CD4-positive, alpha-beta T cell (primary cell): ENCODE results near the gene ZNHIT1. TPM values are rescaled to one million over a fixed set of nuclear protein-coding genes. Genes with fewer than 3 reads are reported as not detected.

Source experiments
- ATAC-seq: fragments of 200-7000 bp; cut with Tn5 transposase; one replicate; pipeline ENCODE4 v1.10.0; 2022; ENCODE audit warnings: mild to moderate bottlenecking; ENCODE audit not compliant: poor library complexity
- CTCF ChIA-PET: fragments of 350-600 bp; sonication (Branson Sonifier 250); formaldehyde crosslinking; loops from one replicate; lab custom pipeline; 2021; ENCODE audit warnings: antibody characterized with exemption, inconsistent platforms; lab: Charles Lee
- POLR2A ChIA-PET: fragments of 350-600 bp; sonication (Branson Sonifier 250); formaldehyde crosslinking; loops from one replicate; lab custom pipeline; 2021; ENCODE audit warnings: antibody characterized with exemption, inconsistent platforms; lab: Charles Lee
- DNase-seq, 14 experiments: peaks; one replicate each; pipeline ENCODE4 v3.0.0-alpha.2; 2013 to 2020; ENCODE audit warnings: mixed read lengths in 2 of 14
- H3K27ac ChIP-seq, 2 donors: one replicate each; pipeline versions ENCODE4 v1.5.1 to v1.7.0; 2013; ENCODE audit warnings: low read length in 2 of 2, low read depth in 1 of 2, mild to moderate bottlenecking in 1 of 2
- H3K27me3 ChIP-seq, 2 experiments: 1 replicate in 1 of 2; 2 replicates in 1 of 2; pipeline versions ENCODE4 v1.6.1 to v1.7.0; 2013; ENCODE audit warnings: low read length in 2 of 2, control low read depth in 1 of 2, mild to moderate bottlenecking in 1 of 2, moderate library complexity in 1 of 2; ENCODE audit not compliant: insufficient read depth in 2 of 2, control insufficient read depth in 1 of 2
- H3K36me3 ChIP-seq: one replicate; pipeline ENCODE4 v1.6.1; 2013; ENCODE audit warnings: low read length, control low read depth; ENCODE audit not compliant: insufficient read depth
- H3K4me1 ChIP-seq: one replicate; pipeline ENCODE4 v1.6.1; 2013; ENCODE audit warnings: low read length, control low read depth; ENCODE audit not compliant: insufficient read depth
- H3K4me3 ChIP-seq: one replicate; pipeline ENCODE4 v1.5.1; 2013; ENCODE audit warnings: mild to moderate bottlenecking, low read length, moderate library complexity
- H3K9me3 ChIP-seq, 2 experiments: 1 replicate in 1 of 2; 2 replicates in 1 of 2; pipeline versions ENCODE4 v1.6.1 to v1.7.0; 2013; ENCODE audit warnings: low read length in 2 of 2, mild to moderate bottlenecking in 2 of 2, control low read depth in 1 of 2, moderate library complexity in 1 of 2; ENCODE audit not compliant: control insufficient read depth in 1 of 2, insufficient read depth in 1 of 2
- H3K27ac Mint-ChIP-seq: one replicate; pipeline ENCODE4 v1.8.0; 2020; ENCODE audit warnings: mixed read lengths
- H3K27me3 Mint-ChIP-seq: one replicate; pipeline ENCODE4 v1.8.0; 2021; ENCODE audit warnings: mixed read lengths
- H3K36me3 Mint-ChIP-seq: one replicate; pipeline ENCODE4 v1.8.0; 2021; ENCODE audit warnings: low read depth, mixed read lengths
- H3K4me1 Mint-ChIP-seq: one replicate; pipeline ENCODE4 v1.8.0; 2021; ENCODE audit warnings: low read depth, mixed read lengths
- H3K4me3 Mint-ChIP-seq: one replicate; pipeline ENCODE4 v1.8.0; 2020; ENCODE audit warnings: mild to moderate bottlenecking, mixed read lengths
- H3K9me3 Mint-ChIP-seq: one replicate; pipeline ENCODE4 v1.8.0; 2020; ENCODE audit warnings: mixed read lengths
- intact Hi-C, 2 experiments: fragments of 100-400 bp; cut with DNase I in 1 of 2; cut with micrococcal nuclease in 1 of 2; formaldehyde crosslinking; loops; one replicate each; pipeline versions ENCODE4 v1.15.1 to v1.9.0; 2023 to 2025; cut with DNase I, micrococcal nuclease
- total RNA-seq, 174 experiments: library from RNA in 2 of 174; stranded (reverse) in 2 of 174; gene quantifications; one replicate each; pipeline ENCODE4 v1.2.3 and lab custom pipeline; 2021 to 2026
- TF ChIP-seq, protein P1 (sequence below): fragments of 200-600 bp; IDR thresholded peaks from one replicate; pipeline ENCODE4 v1.8.0; 2022; ENCODE audit warnings: antibody characterized with exemption, mild to moderate bottlenecking

ZNHIT1 gene
- total RNA-seq, 2 experiments from 2014 or later: 28.4 to 30.6 TPM

DNA sequence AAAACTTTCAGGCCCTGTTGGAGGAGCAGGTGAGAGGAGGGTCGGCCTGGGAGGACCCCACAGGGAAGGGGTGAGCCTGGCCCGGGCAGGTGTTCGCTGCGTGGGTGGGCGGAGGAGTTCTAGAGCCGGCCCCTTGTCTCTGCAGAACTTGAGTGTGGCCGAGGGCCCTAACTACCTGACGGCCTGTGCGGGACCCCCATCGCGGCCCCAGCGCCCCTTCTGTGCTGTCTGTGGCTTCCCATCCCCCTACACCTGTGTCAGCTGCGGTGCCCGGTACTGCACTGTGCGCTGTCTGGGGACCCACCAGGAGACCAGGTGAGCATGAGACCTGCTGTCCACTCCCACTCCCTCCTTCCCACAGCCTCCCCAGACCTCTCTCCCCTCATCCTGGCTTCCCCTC is 5.6 kb downstream of the ZNHIT1 start:
- Mint-ChIP-seq H3K27me3 (no peaks in the 10 kb centered on the region), H3K4me1 (peaks cover 20% of the 10 kb centered on the region), H3K27ac (no peak overlapping the region), H3K4me3 (no peak overlapping the region), H3K36me3 (peaks cover 56% of the 10 kb centered on the region), H3K9me3 (no peaks in the 10 kb centered on the region)
- ChIA-PET CTCF (no interaction called here), POLR2A (no interaction called here)
- Histone ChIP-seq H3K4me3 (no peak overlapping the region), H3K9me3 (no peaks in the 10 kb centered on the region), H3K4me1 (peaks cover 23% of the 10 kb centered on the region), H3K36me3 (peaks cover 53% of the 10 kb centered on the region), H3K27me3 (no peaks in the 10 kb centered on the region), H3K27ac (no peak overlapping the region)
- TF ChIP-seq, protein P1, sequence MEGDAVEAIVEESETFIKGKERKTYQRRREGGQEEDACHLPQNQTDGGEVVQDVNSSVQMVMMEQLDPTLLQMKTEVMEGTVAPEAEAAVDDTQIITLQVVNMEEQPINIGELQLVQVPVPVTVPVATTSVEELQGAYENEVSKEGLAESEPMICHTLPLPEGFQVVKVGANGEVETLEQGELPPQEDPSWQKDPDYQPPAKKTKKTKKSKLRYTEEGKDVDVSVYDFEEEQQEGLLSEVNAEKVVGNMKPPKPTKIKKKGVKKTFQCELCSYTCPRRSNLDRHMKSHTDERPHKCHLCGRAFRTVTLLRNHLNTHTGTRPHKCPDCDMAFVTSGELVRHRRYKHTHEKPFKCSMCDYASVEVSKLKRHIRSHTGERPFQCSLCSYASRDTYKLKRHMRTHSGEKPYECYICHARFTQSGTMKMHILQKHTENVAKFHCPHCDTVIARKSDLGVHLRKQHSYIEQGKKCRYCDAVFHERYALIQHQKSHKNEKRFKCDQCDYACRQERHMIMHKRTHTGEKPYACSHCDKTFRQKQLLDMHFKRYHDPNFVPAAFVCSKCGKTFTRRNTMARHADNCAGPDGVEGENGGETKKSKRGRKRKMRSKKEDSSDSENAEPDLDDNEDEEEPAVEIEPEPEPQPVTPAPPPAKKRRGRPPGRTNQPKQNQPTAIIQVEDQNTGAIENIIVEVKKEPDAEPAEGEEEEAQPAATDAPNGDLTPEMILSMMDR: no peak
- intact Hi-C loops: no loop called here
- DNase-seq: no peak
- ATAC-seq: no peak

DNA sequence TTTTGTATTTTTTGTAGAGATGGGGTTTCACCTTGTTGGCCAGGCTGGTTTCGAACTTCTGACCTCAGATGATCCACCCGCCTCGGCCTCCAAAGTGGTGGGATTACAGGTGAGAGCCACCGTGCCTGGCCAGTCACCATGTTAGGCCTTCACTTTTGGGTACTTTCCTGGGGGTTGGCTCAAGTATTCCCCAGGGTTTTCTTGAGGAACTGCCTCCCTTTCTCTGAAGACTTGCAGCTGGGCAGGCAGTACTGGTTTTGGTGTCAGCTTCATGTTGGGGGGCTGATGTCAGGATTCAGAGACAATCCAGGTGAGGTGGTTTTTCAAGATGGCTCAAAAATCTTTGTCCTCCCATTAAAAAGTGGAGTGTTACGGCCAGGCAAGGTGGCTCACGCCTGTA is 7.7 kb downstream of the ZNHIT1 start:
- DNase-seq: no peak
- Mint-ChIP-seq H3K36me3 (peaks cover 63% of the 10 kb centered on the region), H3K9me3 (no peaks in the 10 kb centered on the region), H3K27me3 (no peaks in the 10 kb centered on the region), H3K27ac (no peak overlapping the region), H3K4me1 (peaks cover 3% of the 10 kb centered on the region), H3K4me3 (no peak overlapping the region)
- CTCF ChIA-PET: no interaction called here
- TF ChIP-seq, protein P1: no peak
- ATAC-seq: no peak
- Histone ChIP-seq H3K36me3 (peaks cover 53% of the 10 kb centered on the region), H3K27me3 (no peaks in the 10 kb centered on the region), H3K4me1 (peaks cover 6% of the 10 kb centered on the region), H3K27ac (no peak overlapping the region), H3K4me3 (no peak overlapping the region), H3K9me3 (no peaks in the 10 kb centered on the region)
- intact Hi-C loops: no loop called here
- POLR2A ChIA-PET: interaction anchor here (0.7 kb wide), 1 partner anchor 26 kb away, joined by 4 read pairs; no protein-coding TSS in a partner anchor

DNA sequence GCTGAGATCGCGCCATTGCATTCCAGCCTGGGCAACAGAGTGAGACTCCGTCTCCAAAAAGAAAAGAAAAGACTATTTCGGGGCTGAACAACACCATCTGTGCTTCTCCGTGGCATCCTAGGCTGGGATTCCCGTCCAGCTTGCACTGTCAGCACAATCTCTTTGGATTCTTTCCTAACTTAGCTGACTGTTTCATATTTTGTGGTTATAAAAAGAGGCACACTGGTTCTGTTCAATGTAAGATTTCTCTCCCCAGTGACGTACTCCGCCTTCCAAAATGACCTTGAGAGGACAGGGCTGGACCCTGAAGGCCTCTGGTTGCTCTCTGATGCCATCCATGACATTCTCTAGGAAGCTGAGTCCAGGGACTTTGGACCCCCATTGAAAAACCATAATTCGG is 8.8 kb downstream of the ZNHIT1 start:
- peaks cover 61% of the 10 kb centered on the region for H3K36me3 Mint-ChIP-seq
- ATAC-seq (no peak), DNase-seq (no peak)
- Histone ChIP-seq H3K27ac (no peak overlapping the region), H3K36me3 (peaks cover 49% of the 10 kb centered on the region), H3K27me3 (no peaks in the 10 kb centered on the region), H3K4me3 (no peak overlapping the region), H3K4me1 (peaks cover 2% of the 10 kb centered on the region), H3K9me3 (no peaks in the 10 kb centered on the region)
- intact Hi-C loops: no loop called here
- H3K27me3 Mint-ChIP-seq: no peaks in the 10 kb centered on the region
- TF ChIP-seq, protein P1: no peak
- H3K9me3 Mint-ChIP-seq: no peaks in the 10 kb centered on the region
- CTCF ChIA-PET: no interaction called here
- no peak overlapping the region for H3K27ac Mint-ChIP-seq
- peaks cover 5% of the 10 kb centered on the region for H3K4me1 Mint-ChIP-seq
- POLR2A ChIA-PET: interaction anchor here (1.3 kb wide), 1 partner anchor 9 kb away, joined by 5 read pairs; the partner anchor contains the start of gene ZNHIT1
- no peak overlapping the region for H3K4me3 Mint-ChIP-seq
